Measurements from ENCODE around the gene RNF157.

DNA sequence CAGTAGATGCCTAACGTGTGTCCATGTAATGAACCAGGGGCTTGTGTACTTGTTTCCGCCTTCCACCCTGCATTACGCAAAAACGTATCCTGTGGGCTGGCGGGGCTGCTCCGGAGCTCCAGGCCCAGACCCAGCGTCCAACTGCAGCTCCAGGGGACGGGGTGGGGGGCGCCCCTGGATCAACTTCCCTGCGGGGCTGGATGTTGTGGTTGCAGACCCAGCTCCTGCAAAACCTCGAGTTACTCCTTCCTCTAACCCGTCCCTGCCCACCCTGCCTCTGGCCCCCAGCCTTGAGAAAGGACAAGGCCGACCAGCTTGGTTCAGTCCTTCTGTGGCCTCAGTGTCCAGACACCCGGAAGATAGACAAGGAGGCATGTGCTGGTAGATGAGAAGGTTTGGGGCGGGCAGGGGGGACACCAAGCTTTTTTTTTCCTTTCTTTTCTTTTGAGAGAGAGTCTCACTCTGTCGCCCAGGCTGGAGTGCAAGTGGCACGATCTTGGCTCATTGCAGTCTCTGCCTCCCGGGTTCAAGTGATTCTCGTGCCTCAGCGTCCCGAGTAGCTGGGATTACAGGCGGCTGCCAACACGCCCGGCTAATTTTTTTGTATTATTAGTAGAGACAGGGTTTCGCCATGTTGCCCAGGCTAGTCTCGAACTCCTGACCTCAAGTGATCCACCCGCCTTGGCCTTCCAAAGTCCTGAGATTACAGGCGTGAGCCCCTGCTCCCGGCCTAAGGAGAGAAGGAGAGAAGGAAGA is 136.0 kb downstream of the RNF157 start:
- TF ChIP-seq, protein P1, sequence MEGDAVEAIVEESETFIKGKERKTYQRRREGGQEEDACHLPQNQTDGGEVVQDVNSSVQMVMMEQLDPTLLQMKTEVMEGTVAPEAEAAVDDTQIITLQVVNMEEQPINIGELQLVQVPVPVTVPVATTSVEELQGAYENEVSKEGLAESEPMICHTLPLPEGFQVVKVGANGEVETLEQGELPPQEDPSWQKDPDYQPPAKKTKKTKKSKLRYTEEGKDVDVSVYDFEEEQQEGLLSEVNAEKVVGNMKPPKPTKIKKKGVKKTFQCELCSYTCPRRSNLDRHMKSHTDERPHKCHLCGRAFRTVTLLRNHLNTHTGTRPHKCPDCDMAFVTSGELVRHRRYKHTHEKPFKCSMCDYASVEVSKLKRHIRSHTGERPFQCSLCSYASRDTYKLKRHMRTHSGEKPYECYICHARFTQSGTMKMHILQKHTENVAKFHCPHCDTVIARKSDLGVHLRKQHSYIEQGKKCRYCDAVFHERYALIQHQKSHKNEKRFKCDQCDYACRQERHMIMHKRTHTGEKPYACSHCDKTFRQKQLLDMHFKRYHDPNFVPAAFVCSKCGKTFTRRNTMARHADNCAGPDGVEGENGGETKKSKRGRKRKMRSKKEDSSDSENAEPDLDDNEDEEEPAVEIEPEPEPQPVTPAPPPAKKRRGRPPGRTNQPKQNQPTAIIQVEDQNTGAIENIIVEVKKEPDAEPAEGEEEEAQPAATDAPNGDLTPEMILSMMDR (IDR thresholded peaks at IDR 0.05): no peak
- TF ChIP-seq POLR2AphosphoS5 (IDR thresholded peaks at IDR 0.05): no peak
- no peak for TF ChIP-seq POLR2A (IDR thresholded peaks at IDR 0.05)
